HCT116 (cell line): ENCODE data around the gene FAM229A. TPM values are rescaled to one million over a fixed set of nuclear protein-coding genes. Genes with fewer than 3 reads are reported as not detected.

ENCODE experiments used
- ATAC-seq: fragments of 200-7000 bp; cut with Tn5 transposase; 2 replicates; pipeline ENCODE4 v1.9.1; 2020; ENCODE audit warnings: mild to moderate bottlenecking, moderate library complexity
- BruUV-seq: library from RNA; stranded (reverse); fragments of 400-500 nt; replicated peaks from 2 replicates; lab custom pipeline; 2021; lab: Mats Ljungman, UMichigan
- CTCF ChIA-PET: fragments of 300-600 bp; sonication (Branson Sonifier 250); formaldehyde crosslinking; loops from one replicate; lab custom pipeline; 2021; ENCODE audit warnings: antibody characterized with exemption; lab: Charles Lee
- POLR2A ChIA-PET: fragments of 300-600, 350-600 bp; sonication (Branson Sonifier 250); formaldehyde crosslinking; loops from one replicate; lab custom pipeline; 2021; ENCODE audit warnings: antibody characterized with exemption; lab: Charles Lee
- RAD21 ChIA-PET, 2 experiments: fragments of 300-600 bp; sonication (Branson Sonifier 250); formaldehyde crosslinking; loops; one replicate each; lab custom pipeline; 2023; ENCODE audit warnings: low total read pairs in 2 of 2; ENCODE audit not compliant: uncharacterized antibody in 2 of 2, unreplicated experiment in 2 of 2, low non-redundant PET in 1 of 2; lab: Charles Lee
- DNase-seq: peaks from one replicate; pipeline ENCODE4 v3.0.0-alpha.2; 2010; ENCODE audit warnings: low read depth, low spot score
- H2AFZ ChIP-seq: fragments of 200-600 bp; shearing (Covaris generic), sonication (generic); 2 replicates; pipeline ENCODE4 v1.6.1; 2017; ENCODE audit warnings: low read depth, mixed run types, mixed read lengths, antibody characterized with exemption, low read length; ENCODE audit not compliant: poor library complexity, severe bottlenecking
- H3K27ac ChIP-seq: 2 replicates; pipeline ENCODE4 v1.5.1; 2012; ENCODE audit warnings: low read depth, low read length
- H3K27me3 ChIP-seq: fragments of 200-600 bp; sonication (generic); 2 replicates; pipeline ENCODE4 v1.6.1; 2016; ENCODE audit warnings: mixed run types, low read length, mixed read lengths; ENCODE audit not compliant: insufficient read depth
- H3K36me3 ChIP-seq, 2 experiments: fragments of 200-500 bp in 1 of 2; fragments of 200-600 bp in 1 of 2; sonication (Bioruptor generic) in 1 of 2; sonication (generic) in 1 of 2; 2 replicates each; pipeline versions ENCODE4 v1.5.1 to v1.6.1; 2014 to 2016; ENCODE audit warnings: low read length in 2 of 2, inconsistent platforms in 1 of 2, mixed read lengths in 1 of 2, mixed run types in 1 of 2; ENCODE audit not compliant: insufficient read depth in 2 of 2, control insufficient read depth in 1 of 2
- H3K4me1 ChIP-seq, 2 experiments: fragments of 200-600 bp in 1 of 2; sonication (generic) in 1 of 2; 2 replicates each; pipeline versions ENCODE4 v1.5.1 to v1.6.1; 2012 to 2017; ENCODE audit warnings: low read length in 2 of 2, inconsistent platforms in 1 of 2, mild to moderate bottlenecking in 1 of 2, mixed read lengths in 1 of 2, mixed run types in 1 of 2, moderate library complexity in 1 of 2; ENCODE audit not compliant: insufficient read depth in 2 of 2, control insufficient read depth in 1 of 2
- H3K4me2 ChIP-seq: fragments of 200-600 bp; sonication (generic); 2 replicates; pipeline ENCODE4 v1.6.1; 2017; ENCODE audit warnings: mixed run types, low read length, mixed read lengths
- H3K4me3 ChIP-seq, 2 experiments: fragments of 200-600 bp in 1 of 2; sonication (generic) in 1 of 2; replicated peaks in 1 of 2; 2 replicates each; pipeline ENCODE4 v1.5.1; 2011 to 2016; ENCODE audit warnings: low read length in 2 of 2, control low read depth in 1 of 2, low read depth in 1 of 2, mild to moderate bottlenecking in 1 of 2, mixed read lengths in 1 of 2, mixed run types in 1 of 2
- H3K79me2 ChIP-seq: fragments of 200-600 bp; sonication (generic); 2 replicates; pipeline ENCODE4 v1.6.1; 2017; ENCODE audit warnings: mild to moderate bottlenecking, mixed run types, low read length, moderate library complexity, mixed read lengths; ENCODE audit not compliant: insufficient read depth
- H3K9ac ChIP-seq: fragments of 200-600 bp; sonication (generic); 2 replicates; pipeline ENCODE4 v1.6.1; 2016; ENCODE audit warnings: low read length, mixed read lengths
- H3K9me2 ChIP-seq: fragments of 200-600 bp; sonication (generic), shearing (Covaris generic); 2 replicates; pipeline ENCODE4 v1.6.1; 2017; ENCODE audit warnings: mixed run types, mild to moderate bottlenecking, moderate library complexity; ENCODE audit not compliant: insufficient read depth
- H3K9me3 ChIP-seq, 2 experiments: fragments of 200-500 bp in 1 of 2; fragments of 200-600 bp in 1 of 2; sonication (Bioruptor generic) in 1 of 2; sonication (generic) in 1 of 2; 2 replicates each; pipeline ENCODE4 v1.6.1; 2014 to 2017; ENCODE audit warnings: low read length in 2 of 2, mixed read lengths in 2 of 2, inconsistent platforms in 1 of 2, low read depth in 1 of 2, mild to moderate bottlenecking in 1 of 2, mixed run types in 1 of 2, moderate library complexity in 1 of 2; ENCODE audit not compliant: control insufficient read depth in 1 of 2, insufficient read depth in 1 of 2
- H4K20me1 ChIP-seq: fragments of 200-600 bp; sonication (generic), shearing (Covaris generic); 2 replicates; pipeline ENCODE4 v1.6.1; 2017; ENCODE audit warnings: mixed run types, mild to moderate bottlenecking, moderate library complexity; ENCODE audit not compliant: insufficient read depth
- ATF3 ChIP-seq: IDR thresholded peaks from 2 replicates; pipeline ENCODE4 v1.6.1; 2012
- CTCF ChIP-seq, 3 experiments: fragments of 200-600 bp in 1 of 3; sonication (generic) in 1 of 3; IDR thresholded peaks in 2 of 3; conservative IDR thresholded peaks in 1 of 3; 2 replicates each; pipeline ENCODE4 v1.5.1; 2012 to 2017; ENCODE audit warnings: low read depth in 2 of 3, low read length in 2 of 3, antibody characterized with exemption in 1 of 3, borderline replicate concordance in 1 of 3, control low read depth in 1 of 3, mild to moderate bottlenecking in 1 of 3, mixed read lengths in 1 of 3, mixed run types in 1 of 3, moderate library complexity in 1 of 3; ENCODE audit not compliant: insufficient read depth in 1 of 3
- EGR1 ChIP-seq: IDR thresholded peaks from 2 replicates; pipeline ENCODE4 v1.6.1; 2012; ENCODE audit warnings: low read depth
- ELF1 ChIP-seq: IDR thresholded peaks from 2 replicates; pipeline ENCODE4 v1.6.1; 2012; ENCODE audit warnings: low read depth, borderline replicate concordance
- EZH2 ChIP-seq: fragments of 200-600 bp; sonication (generic); IDR thresholded peaks from 2 replicates; pipeline ENCODE4 v1.6.1; 2017; ENCODE audit warnings: antibody characterized with exemption, mixed run types
- FOSL1 ChIP-seq: IDR thresholded peaks from 2 replicates; pipeline ENCODE4 v1.6.1; 2012; ENCODE audit warnings: low read depth
- MAX ChIP-seq: IDR thresholded peaks from 2 replicates; pipeline ENCODE4 v1.6.1; 2012
- POLR2A ChIP-seq: IDR thresholded peaks from 2 replicates; pipeline ENCODE4 v1.7.0; 2011; ENCODE audit warnings: borderline replicate concordance; ENCODE audit not compliant: insufficient read depth, insufficient read length; ENCODE audit errors: extremely low read depth
- POLR2AphosphoS5 ChIP-seq: IDR thresholded peaks from 2 replicates; pipeline ENCODE4 v1.6.1; 2011; ENCODE audit warnings: mild to moderate bottlenecking, low read depth, low read length, moderate library complexity
- RAD21 ChIP-seq: IDR thresholded peaks from 2 replicates; pipeline ENCODE4 v1.6.1; 2012; ENCODE audit warnings: low read depth, mild to moderate bottlenecking
- REST ChIP-seq: IDR thresholded peaks from 2 replicates; pipeline ENCODE4 v1.6.1; 2012; ENCODE audit warnings: low read depth
- SIN3A ChIP-seq: IDR thresholded peaks from 2 replicates; pipeline ENCODE4 v1.6.1; 2012; ENCODE audit warnings: low read depth
- SRF ChIP-seq: IDR thresholded peaks from 2 replicates; pipeline ENCODE4 v1.6.1; 2012; ENCODE audit warnings: low read depth
- intact Hi-C: fragments of 100-400 bp; cut with micrococcal nuclease; formaldehyde crosslinking; loops from 2 replicates; pipeline ENCODE4 v1.10.0; 2022
- total RNA-seq: library from RNA; stranded (reverse); gene quantifications from one replicate; pipeline ENCODE4 v1.2.1, GENCODE V29; 2021; ENCODE audit not compliant: unreplicated experiment

Gene FAM229A
- total RNA-seq, 1 experiment from 2014 or later: 16.1 TPM

- Histone ChIP-seq H3K4me1 (peaks cover 3 to 23% of the 10 kb centered on the region in 2 experiments; a peak in 2 of 4 replicates), H3K79me2 (no peaks in the 10 kb centered on the region), H3K4me2 (no peak overlapping the region), H3K9me2 (no peaks in the 10 kb centered on the region), H2AFZ (no peak overlapping the region), H3K9ac (no peak overlapping the region), H3K27ac (no peak overlapping the region), H3K36me3 (no peaks in the 10 kb centered on the region), H3K27me3 (no peaks in the 10 kb centered on the region), H3K9me3 (no peaks in the 10 kb centered on the region), H4K20me1 (no peaks in the 10 kb centered on the region), H3K4me3 (no peak overlapping the region)
- CTCF ChIA-PET: no interaction called here
- POLR2A ChIA-PET: no interaction called here
- no peak for ATAC-seq
- no peak for DNase-seq
- intact Hi-C loops: no loop called here
- BruUV-seq: no TSS peak
- TF ChIP-seq MAX: no peak
- TF ChIP-seq POLR2AphosphoS5: no peak
- RAD21 ChIA-PET: no interaction called here
Observed at GRCh38 chr1:32341186-32341757, 21.0 kb downstream of the FAM229A start.

- Histone ChIP-seq H3K79me2 (peaks cover 10% of the 10 kb centered on the region), H3K27ac (no peak overlapping the region), H2AFZ (no peak overlapping the region), H4K20me1 (no peaks in the 10 kb centered on the region), H3K36me3 (peaks cover 0 to 1% of the 10 kb centered on the region in 2 experiments; a peak in 1 of 4 replicates), H3K4me2 (no peak overlapping the region), H3K27me3 (no peaks in the 10 kb centered on the region), H3K4me3 (no peak overlapping the region), H3K9me3 (no peaks in the 10 kb centered on the region), H3K9me2 (no peaks in the 10 kb centered on the region), H3K9ac (no peak overlapping the region), H3K4me1 (peaks cover 3 to 31% of the 10 kb centered on the region in 2 experiments; a peak in 3 of 4 replicates)
- TF ChIP-seq REST: no peak
- no peak for TF ChIP-seq EZH2
- no peak for TF ChIP-seq SRF
- TF ChIP-seq SIN3A: no peak
- no peak for TF ChIP-seq FOSL1
- TF ChIP-seq POLR2AphosphoS5: no peak
- no peak for TF ChIP-seq ELF1
- TF ChIP-seq CTCF (IDR thresholded peaks at IDR 0.05 in 2 of 3, conservative IDR thresholded peaks at IDR 0.05 in 1 of 3; ENCODE audit: borderline replicate concordance in 1 of 3, insufficient read depth in 1 of 3, low read depth in 2 of 3, low read length in 2 of 3): no peak
- no peak for TF ChIP-seq ATF3
- TF ChIP-seq EGR1: no peak
- no peak for TF ChIP-seq POLR2A
- TF ChIP-seq RAD21: no peak
- RAD21 ChIA-PET: no interaction called here
- intact Hi-C loops: no loop called here
- POLR2A ChIA-PET: no interaction called here
- no TSS peak for BruUV-seq
- CTCF ChIA-PET: no interaction called here
- DNase-seq: no peak
- ATAC-seq: no peak
Observed at GRCh38 chr1:32339363-32339978, 22.8 kb downstream of the FAM229A start.
